ENCODE data around the gene SLC10A7.

DNA sequence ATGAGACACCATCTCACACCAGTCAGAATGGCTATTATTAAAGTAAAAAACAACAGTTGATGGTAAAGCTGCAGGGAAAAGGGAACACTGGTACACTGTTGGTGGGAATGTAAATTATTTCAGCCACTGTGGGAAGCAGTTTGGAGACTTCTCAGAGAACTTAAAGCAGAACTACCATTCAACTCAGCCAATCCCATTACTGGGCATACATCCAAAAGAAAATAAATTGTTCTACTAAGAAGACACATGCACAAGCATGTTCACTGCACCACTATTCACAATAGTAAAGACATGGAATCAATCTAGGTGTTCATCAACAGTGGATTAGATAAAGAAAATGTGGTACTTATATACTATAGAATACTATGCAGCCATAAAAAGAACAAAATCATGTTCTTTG lies 172.4 kb downstream of the SLC10A7 start:
- TF ChIP-seq THRAP3 (IDR thresholded peaks at IDR 0.05; ENCODE audit: borderline replicate concordance) (no peak), POLR2A (conservative IDR thresholded peaks at IDR 0.05) (no peak), FOXK1 (CRISPR knock-in tag; IDR thresholded peaks at IDR 0.05; ENCODE audit: borderline replicate concordance) (no peak)
- TF ChIP-seq, protein P1, sequence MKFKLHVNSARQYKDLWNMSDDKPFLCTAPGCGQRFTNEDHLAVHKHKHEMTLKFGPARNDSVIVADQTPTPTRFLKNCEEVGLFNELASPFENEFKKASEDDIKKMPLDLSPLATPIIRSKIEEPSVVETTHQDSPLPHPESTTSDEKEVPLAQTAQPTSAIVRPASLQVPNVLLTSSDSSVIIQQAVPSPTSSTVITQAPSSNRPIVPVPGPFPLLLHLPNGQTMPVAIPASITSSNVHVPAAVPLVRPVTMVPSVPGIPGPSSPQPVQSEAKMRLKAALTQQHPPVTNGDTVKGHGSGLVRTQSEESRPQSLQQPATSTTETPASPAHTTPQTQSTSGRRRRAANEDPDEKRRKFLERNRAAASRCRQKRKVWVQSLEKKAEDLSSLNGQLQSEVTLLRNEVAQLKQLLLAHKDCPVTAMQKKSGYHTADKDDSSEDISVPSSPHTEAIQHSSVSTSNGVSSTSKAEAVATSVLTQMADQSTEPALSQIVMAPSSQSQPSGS (CRISPR knock-in tag; IDR thresholded peaks at IDR 0.05), result no peak

Measured in K562 (cell line).